Psoas muscle (tissue), 8 donors: ENCODE results near the gene DEK. TPM values are rescaled to one million over a fixed set of nuclear protein-coding genes. Genes with fewer than 3 reads are reported as not detected.

Source experiments
- ATAC-seq, 4 donors: fragments of 200-7000 bp; cut with Tn5 transposase; one replicate each; pipeline ENCODE4 v1.9.1; 2020; ENCODE audit warnings: moderate library complexity in 3 of 4, mild to moderate bottlenecking in 2 of 4
- DNase-seq, 2 donors: peaks; one replicate each; pipeline ENCODE4 v3.0.0-alpha.2; 2020
- H3K27ac ChIP-seq: fragments of 200-600 bp; one replicate; pipeline ENCODE4 v1.8.0; 2022
- H3K27me3 ChIP-seq, 3 donors: fragments of 200-600 bp in 1 of 3; one replicate each; pipeline versions ENCODE4 v1.6.1 to v1.8.0; 2013 to 2022; ENCODE audit warnings: low read length in 2 of 3, mild to moderate bottlenecking in 2 of 3, moderate library complexity in 1 of 3; ENCODE audit not compliant: insufficient read depth in 3 of 3
- H3K36me3 ChIP-seq, 2 donors: fragments of 200-600 bp in 1 of 2; one replicate each; pipeline versions ENCODE4 v1.6.1 to v1.8.0; 2013 to 2022; ENCODE audit warnings: low read depth in 1 of 2, mild to moderate bottlenecking in 1 of 2, moderate library complexity in 1 of 2; ENCODE audit not compliant: insufficient read depth in 1 of 2
- H3K4me1 ChIP-seq: fragments of 200-600 bp; one replicate; pipeline ENCODE4 v1.8.0; 2022
- H3K4me3 ChIP-seq: fragments of 200-600 bp; one replicate; pipeline ENCODE4 v1.8.0; 2022; ENCODE audit warnings: mild to moderate bottlenecking
- H3K9me3 ChIP-seq: fragments of 200-600 bp; one replicate; pipeline ENCODE4 v1.8.0; 2022
- WGBS, 3 donors: extraction: QIAGEN DNeasy Blood & Tissue Kit; methylation state at CpG; one replicate each; pipeline versions ENCODE4 v1.1.6 to v1.1.7; 2013; 5-methylcytosine and 5-hydroxymethylcytosine counted together
- intact Hi-C, 2 donors: fragments of 100-400 bp; cut with DNase I; formaldehyde crosslinking; loops; one replicate each; pipeline versions ENCODE4 v1.11.0 to v1.14.2; 2022
- polyA plus RNA-seq, 3 donors: library from polyadenylated mRNA; stranded (reverse); fragments of 200-250 nt; gene quantifications; one replicate each; pipeline ENCODE4 v1.2.3, GENCODE V29; 2013
- total RNA-seq, 4 donors: library from RNA; stranded (reverse); fragmentation: NEBNext Ultra II Directional in 2 of 4; extraction: Animal tissue kit (Norgen Biotek cat#: 25700) in 2 of 4; gene quantifications; one replicate each; pipeline versions ENCODE4 v1.2.1 to v1.2.4, GENCODE V29; 2021 to 2023
- TF ChIP-seq, protein P1 (sequence below): fragments of 200-600 bp; IDR thresholded peaks from one replicate; pipeline ENCODE4 v1.8.0; 2022; ENCODE audit warnings: antibody characterized with exemption
- donor health status: healthy with polysubstance abuse.
- donor health status: DM: no; HTN: no; CAD: no; lungs with moderate emphysema.
- donor health status: Bipolar disorder and iron deficiency.
- donor health status: healthy.
- donor health status: DM: yes; HTN: yes; CAD: no.
- donor health status: DM: no; HTN: no; CAD: no.
- donor health status: DM: no; HTN: no; CAD: no.
- donor health status: DM: yes; HTN: yes; CAD: no.

DEK gene
- total and polyA plus RNA-seq, 7 donors, result 28.7 to 91.0 (median 66.1) TPM

DNA sequence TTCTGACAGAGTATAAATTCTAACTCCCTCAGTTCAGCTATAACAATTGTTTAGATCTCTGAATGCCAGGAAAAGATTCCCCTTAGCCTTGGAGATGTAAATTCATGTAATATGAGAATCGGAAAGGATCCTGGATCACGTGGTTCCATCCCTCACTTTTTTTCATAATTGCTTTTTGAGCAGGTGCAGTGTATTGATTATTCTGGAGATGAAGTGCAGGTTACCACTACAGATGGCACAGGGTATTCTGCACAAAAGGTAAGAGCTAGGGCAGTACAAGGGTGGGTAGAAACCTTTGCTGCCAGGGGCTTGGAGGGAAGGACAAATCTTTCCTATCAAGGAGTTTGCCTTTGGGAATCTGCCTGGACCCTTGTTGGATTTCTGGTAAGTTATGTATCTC, 56.4 kb downstream of the DEK start:
- WGBS, 3 donors, result 47 to 64% (median 50%) methylated on average over 2 of the region's 2 CpGs
- Histone ChIP-seq H3K4me1 (no peaks in the 10 kb centered on the region), H3K27ac (no peak overlapping the region), H3K4me3 (no peak overlapping the region), H3K9me3 (no peaks in the 10 kb centered on the region), H3K36me3 (peaks cover 0 to 68% of the 10 kb centered on the region in 2 donors), H3K27me3 (no peaks in the 10 kb centered on the region)
- TF ChIP-seq, protein P1, sequence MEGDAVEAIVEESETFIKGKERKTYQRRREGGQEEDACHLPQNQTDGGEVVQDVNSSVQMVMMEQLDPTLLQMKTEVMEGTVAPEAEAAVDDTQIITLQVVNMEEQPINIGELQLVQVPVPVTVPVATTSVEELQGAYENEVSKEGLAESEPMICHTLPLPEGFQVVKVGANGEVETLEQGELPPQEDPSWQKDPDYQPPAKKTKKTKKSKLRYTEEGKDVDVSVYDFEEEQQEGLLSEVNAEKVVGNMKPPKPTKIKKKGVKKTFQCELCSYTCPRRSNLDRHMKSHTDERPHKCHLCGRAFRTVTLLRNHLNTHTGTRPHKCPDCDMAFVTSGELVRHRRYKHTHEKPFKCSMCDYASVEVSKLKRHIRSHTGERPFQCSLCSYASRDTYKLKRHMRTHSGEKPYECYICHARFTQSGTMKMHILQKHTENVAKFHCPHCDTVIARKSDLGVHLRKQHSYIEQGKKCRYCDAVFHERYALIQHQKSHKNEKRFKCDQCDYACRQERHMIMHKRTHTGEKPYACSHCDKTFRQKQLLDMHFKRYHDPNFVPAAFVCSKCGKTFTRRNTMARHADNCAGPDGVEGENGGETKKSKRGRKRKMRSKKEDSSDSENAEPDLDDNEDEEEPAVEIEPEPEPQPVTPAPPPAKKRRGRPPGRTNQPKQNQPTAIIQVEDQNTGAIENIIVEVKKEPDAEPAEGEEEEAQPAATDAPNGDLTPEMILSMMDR, result no peak
- ATAC-seq (no peak), DNase-seq (no peak)
- intact Hi-C loops, result no loop called here

GRCh38 chr6:18207438-18207837, 56.9 kb downstream of the DEK start:
- H3K27ac ChIP-seq, result no peak overlapping the region
- H3K4me1 ChIP-seq, result no peaks in the 10 kb centered on the region

DNA sequence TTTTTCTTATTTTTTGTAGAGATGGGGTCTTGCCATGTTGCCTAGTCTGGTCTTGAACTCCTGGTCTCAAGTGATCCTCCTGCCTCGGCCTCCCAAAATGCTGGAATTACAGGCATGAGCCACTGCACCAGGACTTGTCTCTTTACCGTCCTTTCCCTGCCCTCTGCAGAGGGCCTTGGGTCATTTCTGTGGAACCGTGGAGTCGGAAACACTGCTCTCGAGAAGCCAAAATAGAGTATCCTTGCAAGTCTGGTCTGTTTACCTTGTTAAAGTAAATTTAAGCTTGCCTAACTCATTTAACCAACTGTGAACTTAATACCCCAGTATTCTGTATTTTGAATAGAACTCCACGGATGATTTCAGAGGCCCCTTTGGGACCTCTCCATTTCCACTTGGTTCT, 57.7 kb downstream of the DEK start:
- TF ChIP-seq, protein P1, result no peak
- Histone ChIP-seq H3K4me3 (no peak overlapping the region), H3K4me1 (no peaks in the 10 kb centered on the region), H3K27ac (no peak overlapping the region), H3K9me3 (no peaks in the 10 kb centered on the region), H3K27me3 (no peaks in the 10 kb centered on the region), H3K36me3 (peaks cover 0 to 71% of the 10 kb centered on the region in 2 donors)
- 89 to 92% (median 92%) methylated on average over 6 of the region's 6 CpGs for WGBS, 3 donors
- ATAC-seq, result no peak
- no peak for DNase-seq
- intact Hi-C loops, result no loop called here

More at GRCh38 chr6:18207438-18207837, 56.9 kb downstream of the DEK start:
- Histone ChIP-seq H3K9me3 (no peaks in the 10 kb centered on the region), H3K27me3 (no peaks in the 10 kb centered on the region), H3K4me3 (no peak overlapping the region), H3K36me3 (peaks cover 0 to 68% of the 10 kb centered on the region in 2 donors)
- no peak for ATAC-seq
- TF ChIP-seq, protein P1, result no peak
- intact Hi-C loops, result no loop called here
- DNase-seq, result no peak
- WGBS, 3 donors, result 61 to 89% (median 71%) methylated on average over 8 of the region's 8 CpGs

GRCh38 chr6:18204691-18205090, 59.6 kb downstream of the DEK start:
- no peak for DNase-seq
- H3K36me3 ChIP-seq, result peaks cover 0 to 78% of the 10 kb centered on the region in 2 donors
- intact Hi-C loops, result no loop called here

More at GRCh38 chr6:18204691-18205090, 59.6 kb downstream of the DEK start:
- no peaks in the 10 kb centered on the region for H3K4me1 ChIP-seq
- ATAC-seq, result no peak
- no peak overlapping the region for H3K4me3 ChIP-seq
- TF ChIP-seq, protein P1, result no peak
- no peak overlapping the region for H3K27ac ChIP-seq
- no peaks in the 10 kb centered on the region for H3K9me3 ChIP-seq
- no peaks in the 10 kb centered on the region for H3K27me3 ChIP-seq
- 90 to 95% (median 94%) methylated on average over 8 of the region's 8 CpGs for WGBS, 3 donors
